HEK293T (cell line): ENCODE results near the gene ARHGAP6.

Experiments
- FOXA1 ChIP-seq: fragments of 450-650 bp; IDR thresholded peaks from 2 replicates; pipeline ENCODE4 v1.6.1; 2016; ENCODE audit warnings: mild to moderate bottlenecking
- FOXK2 ChIP-seq: fragments of 450-650 bp; IDR thresholded peaks from 2 replicates; pipeline ENCODE4 v1.6.1; 2016; ENCODE audit warnings: mild to moderate bottlenecking

- TF ChIP-seq FOXA1 (no peak), FOXK2 (no peak)
These were observed 354.0 kb downstream of the ARHGAP6 start for GRCh38 chrX:11311706-11312105.
